Measurements from ENCODE around the gene TATDN2.

TATDN2 gene

GRCh38 chr3:10279384-10280176, 31.3 kb downstream of the TATDN2 start:
- Histone ChIP-seq H2AFZ (ENCODE audit: low read depth, low read length) (no peak overlapping the region), H3K9me3 (ENCODE audit: insufficient read depth, low read length, severe bottlenecking) (no peaks in the 10 kb centered on the region), H3K36me3 (ENCODE audit: insufficient read depth, low read length) (peaks cover 89% of the 10 kb centered on the region), H3K4me1 (ENCODE audit: insufficient read depth, low read length) (no peaks in the 10 kb centered on the region), H3K79me2 (ENCODE audit: insufficient read depth, low read length) (peaks cover 35% of the 10 kb centered on the region), H4K20me1 (ENCODE audit: insufficient read depth, low read length) (peaks cover 33% of the 10 kb centered on the region), H3K4me2 (ENCODE audit: insufficient read depth, low read length) (no peak overlapping the region), H3K9ac (ENCODE audit: low read depth, low read length) (no peak overlapping the region), H3K4me3 (ENCODE audit: low read depth in 1 of 2, low read length in 2 of 2) (no peak overlapping the region), H3K27ac (ENCODE audit: low read length) (no peak overlapping the region), H3K27me3 (ENCODE audit: insufficient read depth, low read length, poor library complexity) (no peaks in the 10 kb centered on the region)
- no peak for ATAC-seq (ENCODE audit: insufficient read depth, low read depth)
- TF ChIP-seq CTCF (IDR thresholded peaks at IDR 0.05; ENCODE audit: borderline replicate concordance, extremely low read depth, low read length, poor library complexity, severe bottlenecking) (no peak), EZH2 (IDR thresholded peaks at IDR 0.05; ENCODE audit: borderline replicate concordance, low read depth, low read length, severe bottlenecking) (no peak)
- no peak for DNase-seq

DNA sequence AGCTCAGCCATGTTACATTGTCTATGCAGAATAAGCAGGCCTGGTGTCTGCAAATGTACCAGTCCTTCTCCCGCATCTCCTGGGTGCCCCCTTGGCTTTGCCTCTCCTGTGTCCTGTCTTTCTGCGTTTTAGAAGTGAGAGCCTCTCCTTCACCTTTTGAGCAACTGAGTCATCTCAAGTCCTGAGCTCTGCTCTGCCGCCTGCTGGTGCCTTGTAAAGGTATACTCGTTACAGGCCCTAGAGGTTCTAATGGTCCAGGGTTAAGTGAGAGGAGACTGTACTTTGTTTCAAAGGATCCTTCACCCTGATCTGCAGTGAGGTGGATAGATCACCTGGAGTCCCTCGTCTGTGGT, 31.9 kb downstream of the TATDN2 start:
- Histone ChIP-seq H3K9ac (ENCODE audit: low read depth, low read length) (no peak overlapping the region), H2AFZ (ENCODE audit: low read depth, low read length) (no peak overlapping the region), H3K27ac (ENCODE audit: low read length) (no peak overlapping the region), H3K36me3 (ENCODE audit: insufficient read depth, low read length) (peaks cover 90% of the 10 kb centered on the region), H4K20me1 (ENCODE audit: insufficient read depth, low read length) (peaks cover 36% of the 10 kb centered on the region), H3K4me3 (ENCODE audit: low read depth in 1 of 2, low read length in 2 of 2) (no peak overlapping the region), H3K9me3 (ENCODE audit: insufficient read depth, low read length, severe bottlenecking) (no peaks in the 10 kb centered on the region), H3K4me2 (ENCODE audit: insufficient read depth, low read length) (no peak overlapping the region), H3K79me2 (ENCODE audit: insufficient read depth, low read length) (peaks cover 30% of the 10 kb centered on the region), H3K27me3 (ENCODE audit: insufficient read depth, low read length, poor library complexity) (no peaks in the 10 kb centered on the region), H3K4me1 (ENCODE audit: insufficient read depth, low read length) (no peaks in the 10 kb centered on the region)
- TF ChIP-seq EZH2 (IDR thresholded peaks at IDR 0.05; ENCODE audit: borderline replicate concordance, low read depth, low read length, severe bottlenecking) (no peak), CTCF (IDR thresholded peaks at IDR 0.05; ENCODE audit: borderline replicate concordance, extremely low read depth, low read length, poor library complexity, severe bottlenecking) (peak; percentile 15)
- ATAC-seq (ENCODE audit: insufficient read depth, low read depth) (0 out of 3 replicates have a peak, but pooled peaks have one; percentile 40), DNase-seq (no peak)

DNA sequence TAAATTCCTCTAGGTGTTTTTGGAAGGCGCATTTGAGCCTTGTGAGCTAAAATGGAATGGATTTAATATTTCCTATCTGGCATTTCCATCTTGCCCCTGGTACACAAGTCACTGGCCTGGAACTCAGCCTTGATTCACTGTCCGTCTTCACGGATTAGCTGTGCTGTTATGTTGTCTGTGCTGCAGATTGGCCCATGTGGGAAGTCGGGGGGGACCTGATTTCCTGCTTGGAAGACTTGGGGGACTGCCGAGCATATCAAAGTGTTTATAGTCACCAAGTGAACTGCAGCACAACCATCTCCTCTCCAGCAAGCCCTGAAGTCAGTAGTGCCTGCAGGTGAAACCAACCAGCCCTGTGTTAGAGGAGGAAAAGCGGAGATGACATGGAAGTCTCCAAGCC, 32.3 kb downstream of the TATDN2 start:
- no peak overlapping the region for H2AFZ ChIP-seq (ENCODE audit: low read depth, low read length)
- no peak overlapping the region for H3K27ac ChIP-seq (ENCODE audit: low read length)
- no peak for DNase-seq
- no peak overlapping the region for H3K4me3 ChIP-seq (ENCODE audit: low read depth in 1 of 2, low read length in 2 of 2)
- H3K4me1 ChIP-seq (ENCODE audit: insufficient read depth, low read length), result no peaks in the 10 kb centered on the region
- no peaks in the 10 kb centered on the region for H3K9me3 ChIP-seq (ENCODE audit: insufficient read depth, low read length, severe bottlenecking)
- H3K9ac ChIP-seq (ENCODE audit: low read depth, low read length), result no peak overlapping the region
- no peak for ATAC-seq (ENCODE audit: insufficient read depth, low read depth)
- peaks cover 25% of the 10 kb centered on the region for H3K79me2 ChIP-seq (ENCODE audit: insufficient read depth, low read length)
- H3K4me2 ChIP-seq (ENCODE audit: insufficient read depth, low read length), result no peak overlapping the region
- peaks cover 33% of the 10 kb centered on the region for H4K20me1 ChIP-seq (ENCODE audit: insufficient read depth, low read length)
- H3K27me3 ChIP-seq (ENCODE audit: insufficient read depth, low read length, poor library complexity), result no peaks in the 10 kb centered on the region
- H3K36me3 ChIP-seq (ENCODE audit: insufficient read depth, low read length), result peaks cover 87% of the 10 kb centered on the region
- TF ChIP-seq CTCF (IDR thresholded peaks at IDR 0.05; ENCODE audit: borderline replicate concordance, extremely low read depth, low read length, poor library complexity, severe bottlenecking), result no peak
- TF ChIP-seq EZH2 (IDR thresholded peaks at IDR 0.05; ENCODE audit: borderline replicate concordance, low read depth, low read length, severe bottlenecking), result no peak
